Measurements from ENCODE around the gene CRHR2.

CRHR2 gene

DNA sequence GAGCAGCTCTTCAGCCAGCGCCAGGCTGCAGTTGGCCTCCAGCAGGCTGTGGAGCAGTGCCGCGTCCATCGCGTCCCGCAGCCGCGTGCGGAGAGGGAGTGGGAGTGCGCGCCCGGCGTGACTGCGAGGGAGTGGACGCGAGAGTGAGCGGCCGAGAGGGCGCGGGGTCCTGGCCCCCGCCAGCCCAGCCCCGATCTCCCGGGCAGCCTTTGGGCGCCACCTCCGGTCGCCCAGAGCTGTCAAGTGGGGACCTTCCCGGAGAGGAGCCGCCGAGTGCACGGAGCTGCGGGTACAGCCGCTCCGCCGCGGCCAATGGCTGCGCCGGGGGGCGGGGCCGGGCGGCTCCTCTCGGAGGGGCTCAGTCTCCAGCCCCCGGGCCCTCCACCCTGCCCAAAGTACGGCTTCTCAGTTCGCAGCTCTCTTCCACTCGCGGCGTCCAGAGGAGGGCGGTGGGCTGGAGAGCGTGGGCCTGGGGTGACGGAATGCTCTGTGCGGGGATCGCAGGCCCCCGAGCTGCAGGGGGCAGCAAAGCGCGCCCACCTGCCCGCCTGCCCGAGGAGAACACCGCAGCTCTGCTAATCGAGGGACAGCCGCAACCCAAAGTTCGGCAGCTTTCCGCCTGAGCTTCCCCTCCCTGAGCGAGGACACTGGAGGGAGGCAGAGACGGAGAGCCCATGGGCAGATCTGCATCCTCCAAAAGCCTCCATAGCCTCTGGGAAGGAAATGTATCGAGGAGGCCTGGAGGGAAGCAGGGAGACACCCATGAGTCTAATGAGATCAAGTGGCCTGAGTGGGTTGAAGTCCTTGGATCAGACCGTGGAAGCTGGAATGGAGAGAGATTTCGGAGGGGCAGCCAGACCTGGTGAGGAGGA, at the start of gene CRHR2:
Gene CRHR2, minus strand, starts transcription at position 245 of the 872 bp plus-strand sequence. Its CDS starts 176 bp downstream, at position 69.
- H3K27ac ChIP-seq = peak within 1 kb of the TSS; percentile 18; the same call in 1 of the 2 replicates
- no peaks in the 10 kb centered on the region for H3K9me3 ChIP-seq (ENCODE audit: severe bottlenecking)
- peak within 1 kb of the TSS; percentile 57 for H3K4me3 ChIP-seq (ENCODE audit: low read depth, low read length)
- TF ChIP-seq, protein P1, sequence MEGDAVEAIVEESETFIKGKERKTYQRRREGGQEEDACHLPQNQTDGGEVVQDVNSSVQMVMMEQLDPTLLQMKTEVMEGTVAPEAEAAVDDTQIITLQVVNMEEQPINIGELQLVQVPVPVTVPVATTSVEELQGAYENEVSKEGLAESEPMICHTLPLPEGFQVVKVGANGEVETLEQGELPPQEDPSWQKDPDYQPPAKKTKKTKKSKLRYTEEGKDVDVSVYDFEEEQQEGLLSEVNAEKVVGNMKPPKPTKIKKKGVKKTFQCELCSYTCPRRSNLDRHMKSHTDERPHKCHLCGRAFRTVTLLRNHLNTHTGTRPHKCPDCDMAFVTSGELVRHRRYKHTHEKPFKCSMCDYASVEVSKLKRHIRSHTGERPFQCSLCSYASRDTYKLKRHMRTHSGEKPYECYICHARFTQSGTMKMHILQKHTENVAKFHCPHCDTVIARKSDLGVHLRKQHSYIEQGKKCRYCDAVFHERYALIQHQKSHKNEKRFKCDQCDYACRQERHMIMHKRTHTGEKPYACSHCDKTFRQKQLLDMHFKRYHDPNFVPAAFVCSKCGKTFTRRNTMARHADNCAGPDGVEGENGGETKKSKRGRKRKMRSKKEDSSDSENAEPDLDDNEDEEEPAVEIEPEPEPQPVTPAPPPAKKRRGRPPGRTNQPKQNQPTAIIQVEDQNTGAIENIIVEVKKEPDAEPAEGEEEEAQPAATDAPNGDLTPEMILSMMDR (IDR thresholded peaks at IDR 0.05; ENCODE audit: low read depth, low read length) = peak; percentile 79
- no peaks in the 10 kb centered on the region for H3K36me3 ChIP-seq
- peaks cover 3% of the 10 kb centered on the region for H3K27me3 ChIP-seq (ENCODE audit: insufficient read depth, low read depth, severe bottlenecking)
- DNase-seq = peak; percentile 61

DNA sequence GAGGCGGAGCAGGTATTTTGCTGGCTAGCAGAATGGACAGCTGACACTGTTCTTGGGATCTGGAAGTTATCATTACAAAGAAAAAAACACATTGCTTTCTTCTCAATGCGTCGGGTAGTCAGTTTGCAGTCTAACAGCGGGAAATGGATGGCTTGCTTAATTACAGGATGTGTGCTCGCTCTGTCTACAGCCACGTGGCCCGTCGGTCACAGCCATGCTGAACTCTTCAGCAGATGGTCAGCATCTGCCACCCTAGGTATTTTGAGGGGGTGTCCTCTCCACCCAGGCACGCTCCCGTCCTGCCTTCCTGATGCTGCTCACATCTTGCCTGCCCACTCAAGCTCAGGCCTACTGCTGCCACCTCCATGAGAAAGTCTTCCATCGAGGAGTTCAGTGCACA, 49.3 kb upstream of the CRHR2 start:
- Histone ChIP-seq H3K9me3 (ENCODE audit: severe bottlenecking) (no peaks in the 10 kb centered on the region), H3K4me3 (ENCODE audit: low read depth, low read length) (no peak overlapping the region), H3K27me3 (ENCODE audit: insufficient read depth, low read depth, severe bottlenecking) (no peaks in the 10 kb centered on the region), H3K36me3 (no peaks in the 10 kb centered on the region), H3K27ac (peak overlapping the region; percentile 54; the same call in 1 of the 2 replicates)
- TF ChIP-seq, protein P1 (IDR thresholded peaks at IDR 0.05; ENCODE audit: low read depth, low read length) = no peak
- peak; percentile 77 for DNase-seq

DNA sequence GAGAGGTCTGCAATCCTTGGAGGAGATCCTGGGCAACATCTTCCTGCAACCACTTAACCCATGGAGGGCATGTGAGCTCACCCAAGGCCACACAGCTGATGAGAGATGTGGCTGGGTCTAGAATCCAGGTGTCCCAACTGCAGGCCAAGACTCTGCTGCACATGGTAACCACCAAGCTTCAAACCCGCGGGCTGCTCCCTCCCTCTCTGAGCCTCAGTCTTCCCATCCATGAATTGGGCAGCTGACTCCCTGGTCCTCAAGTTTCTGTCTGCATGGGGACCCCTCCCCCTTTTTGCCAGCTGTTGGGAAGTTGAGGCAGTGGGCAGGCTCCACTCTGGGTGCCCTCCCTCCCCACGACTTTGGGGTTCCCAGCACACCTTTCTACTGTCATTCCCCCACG, 48.7 kb upstream of the CRHR2 start:
- Histone ChIP-seq H3K9me3 (ENCODE audit: severe bottlenecking) (no peaks in the 10 kb centered on the region), H3K36me3 (no peaks in the 10 kb centered on the region)
- DNase-seq = no peak

DNA sequence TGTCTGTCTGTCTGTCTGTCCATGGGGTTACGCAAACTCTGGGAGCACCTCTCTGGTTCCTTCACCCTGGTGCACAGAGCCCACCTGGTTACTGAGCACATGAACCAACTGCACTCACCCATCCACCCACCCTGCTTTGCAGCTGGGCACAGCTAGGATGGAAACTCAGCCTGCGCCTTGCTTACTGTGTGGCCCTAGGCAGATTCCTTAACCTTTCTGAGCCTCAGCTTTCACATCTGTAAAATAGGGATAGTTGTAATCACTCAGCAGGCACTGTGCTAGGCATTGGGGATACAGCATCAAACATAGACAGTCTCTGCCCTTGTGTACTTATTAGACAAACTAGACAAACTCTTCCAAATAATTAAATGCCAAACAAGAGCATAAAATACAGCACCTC, 47.8 kb upstream of the CRHR2 start:
- H3K9me3 ChIP-seq (ENCODE audit: severe bottlenecking) = no peaks in the 10 kb centered on the region
- H3K36me3 ChIP-seq = no peaks in the 10 kb centered on the region
- H3K4me3 ChIP-seq (ENCODE audit: low read depth, low read length) = no peak overlapping the region
- no peak for DNase-seq
- no peak overlapping the region for H3K27ac ChIP-seq
- TF ChIP-seq, protein P1 (IDR thresholded peaks at IDR 0.05; ENCODE audit: low read depth, low read length) = no peak
- H3K27me3 ChIP-seq (ENCODE audit: insufficient read depth, low read depth, severe bottlenecking) = no peaks in the 10 kb centered on the region

More for the DNA sequence above, 48.7 kb upstream of the CRHR2 start:
- Histone ChIP-seq H3K27ac (peak overlapping the region; percentile 54; the same call in 1 of the 2 replicates), H3K4me3 (ENCODE audit: low read depth, low read length) (no peak overlapping the region), H3K27me3 (ENCODE audit: insufficient read depth, low read depth, severe bottlenecking) (no peaks in the 10 kb centered on the region)
- TF ChIP-seq, protein P1 (IDR thresholded peaks at IDR 0.05; ENCODE audit: low read depth, low read length) = no peak

DNA sequence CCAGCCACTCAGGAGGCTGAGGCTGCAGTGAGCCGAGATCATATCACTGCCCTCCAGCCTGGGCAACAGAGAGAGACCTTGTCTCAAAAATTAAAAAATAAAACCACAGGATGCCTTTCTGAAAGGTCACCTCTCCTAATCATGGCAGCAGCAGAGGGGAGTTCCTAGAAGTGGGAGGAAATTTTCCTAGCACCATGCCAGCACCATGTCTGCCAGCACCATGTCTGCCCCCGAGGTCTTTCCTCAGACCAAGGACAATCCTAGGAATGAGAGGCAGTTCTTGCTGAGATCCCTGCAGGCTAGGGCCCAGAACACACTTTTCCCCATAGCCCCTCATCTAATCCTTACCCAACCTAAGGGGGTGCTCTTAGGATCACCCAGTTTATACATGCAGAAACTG, 47.4 kb upstream of the CRHR2 start:
- TF ChIP-seq, protein P1 (IDR thresholded peaks at IDR 0.05; ENCODE audit: low read depth, low read length) = no peak
- H3K27ac ChIP-seq = no peak overlapping the region
- H3K27me3 ChIP-seq (ENCODE audit: insufficient read depth, low read depth, severe bottlenecking) = no peaks in the 10 kb centered on the region
- DNase-seq = no peak
- no peaks in the 10 kb centered on the region for H3K9me3 ChIP-seq (ENCODE audit: severe bottlenecking)
- H3K36me3 ChIP-seq = no peaks in the 10 kb centered on the region
- no peak overlapping the region for H3K4me3 ChIP-seq (ENCODE audit: low read depth, low read length)

All from WERI-Rb-1 (cell line).